ENCODE data around the gene ARHGAP30.

DNA sequence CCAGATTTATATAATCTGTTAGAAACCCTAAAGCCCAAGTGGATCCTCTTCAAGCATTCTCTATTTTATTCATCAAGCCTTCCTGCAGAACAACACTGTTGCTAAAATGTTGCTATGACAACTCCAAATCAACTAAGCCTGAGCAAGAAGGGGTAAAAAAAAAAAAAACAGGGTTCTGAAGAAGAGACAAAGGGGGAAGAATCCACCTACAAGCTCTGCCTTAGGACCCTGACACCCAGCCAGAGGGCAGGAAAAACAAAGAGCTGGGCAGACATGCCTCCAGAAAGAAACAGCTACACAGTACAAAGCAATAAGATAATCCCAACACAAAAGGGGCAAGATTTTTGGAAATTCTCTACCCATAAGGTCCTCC is 25.2 kb downstream of the ARHGAP30 start:
- TF ChIP-seq POLR2AphosphoS5 (IDR thresholded peaks at IDR 0.05; ENCODE audit: low read depth, low read length) (no peak), POLR2A (IDR thresholded peaks at IDR 0.05; ENCODE audit: low read depth, low read length) (no peak)

All from GM12891 (cell line).